HG03521 (cell line): ENCODE results near the gene AFF2.
A peak's percentile ranks its signal among the peaks of the same experiment; 100 is the strongest.

Source experiments
- ATAC-seq: cut with Tn5 transposase; IDR thresholded peaks from one replicate; pipeline ENCODE4 v1.9.1; 2021; ENCODE audit warnings: mild to moderate bottlenecking, moderate library complexity; ENCODE audit not compliant: unreplicated experiment

AFF2 gene

GRCh38 chrX:148535639-148536038 lies 35.2 kb downstream of the AFF2 start:
- no peak for ATAC-seq

GRCh38 chrX:148536961-148537360 lies 36.5 kb downstream of the AFF2 start:
- ATAC-seq, result no peak

- ATAC-seq, result no peak
These were observed 37.3 kb downstream of the AFF2 start for GRCh38 chrX:148537556-148538182.

GRCh38 chrX:148538582-148538981 lies 38.2 kb downstream of the AFF2 start:
- no peak for ATAC-seq

- ATAC-seq, result no peak
These were observed 39.7 kb downstream of the AFF2 start for GRCh38 chrX:148540114-148540513.

- no peak for ATAC-seq
These were observed 40.5 kb downstream of the AFF2 start for GRCh38 chrX:148540671-148541583.

GRCh38 chrX:148541584-148541940 lies 41.1 kb downstream of the AFF2 start:
- peak; percentile 46 for ATAC-seq

GRCh38 chrX:148542481-148543255 lies 42.3 kb downstream of the AFF2 start:
- ATAC-seq, result no peak

- ATAC-seq, result no peak
These were observed 52.4 kb downstream of the AFF2 start for GRCh38 chrX:148552775-148553174.

GRCh38 chrX:148555101-148555500 lies 54.7 kb downstream of the AFF2 start:
- ATAC-seq, result no peak

- no peak for ATAC-seq
These were observed 55.3 kb downstream of the AFF2 start for GRCh38 chrX:148555571-148556243.

- ATAC-seq, result no peak
These were observed 56.1 kb downstream of the AFF2 start for GRCh38 chrX:148556498-148556897.

- no peak for ATAC-seq
These were observed 62.4 kb downstream of the AFF2 start for GRCh38 chrX:148562846-148563245.

GRCh38 chrX:148567229-148567628 lies 66.8 kb downstream of the AFF2 start:
- ATAC-seq, result no peak

GRCh38 chrX:148567779-148568178 lies 67.4 kb downstream of the AFF2 start:
- ATAC-seq, result no peak

- ATAC-seq, result no peak
These were observed 68.3 kb downstream of the AFF2 start for GRCh38 chrX:148568763-148569162.

- ATAC-seq, result no peak
These were observed 71.9 kb downstream of the AFF2 start for GRCh38 chrX:148572337-148572736.

- no peak for ATAC-seq
These were observed 72.7 kb downstream of the AFF2 start for GRCh38 chrX:148573119-148573518.

GRCh38 chrX:148574237-148574973 lies 74.0 kb downstream of the AFF2 start:
- no peak for ATAC-seq

GRCh38 chrX:148576396-148576795 lies 76.0 kb downstream of the AFF2 start:
- no peak for ATAC-seq
